ENCODE results near the gene PLEKHA6. TPM values are rescaled to one million over a fixed set of nuclear protein-coding genes. Genes with fewer than 3 reads are reported as not detected.

PLEKHA6 gene
- polyA plus RNA-seq, 3 donors, result 0.08 TPM; not detected in 1

DNA sequence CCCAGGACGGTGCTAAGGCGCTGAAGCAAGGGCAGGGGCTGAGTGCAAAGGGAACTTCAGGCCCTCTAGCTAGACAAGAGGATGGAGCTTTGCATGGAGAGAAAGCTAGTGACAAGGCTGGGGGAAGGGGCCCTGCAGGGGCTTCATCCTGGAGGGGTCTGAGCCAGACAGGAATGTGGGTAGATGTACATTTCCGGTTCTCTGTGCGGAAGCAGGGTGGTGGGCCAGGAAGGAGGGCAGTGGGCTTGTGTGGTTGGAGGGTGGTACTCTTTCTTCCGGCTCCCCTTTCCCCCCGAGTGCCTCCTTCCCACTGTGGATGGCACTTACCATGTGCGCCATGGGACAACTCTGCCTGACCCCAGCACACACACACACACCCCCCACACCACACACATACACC, 165.0 kb downstream of the PLEKHA6 start:
- WGBS (ENCODE audit: insufficient coverage), result 14% methylated on average over 2 of the region's 7 CpGs
- no peak overlapping the region for H3K4me3 ChIP-seq (replicated peaks in 1 of 3; ENCODE audit: low read depth in 2 of 3, low read length in 3 of 3)
- H3K27ac ChIP-seq (ENCODE audit: low read depth in 1 of 2, low read length in 2 of 2), result no peak overlapping the region
- peaks cover 30 to 32% (median 31%) of the 10 kb centered on the region in 3 donors for H3K27me3 Mint-ChIP-seq (ENCODE audit: low read depth in 3 of 3)
- no peaks in the 10 kb centered on the region for H4K20me1 ChIP-seq (ENCODE audit: insufficient read depth, low read length)
- H2AFZ ChIP-seq (ENCODE audit: insufficient read depth, low read depth, low read length, poor library complexity, severe bottlenecking), result no peak overlapping the region
- H3K79me2 ChIP-seq (ENCODE audit: insufficient read depth, low read length), result no peaks in the 10 kb centered on the region
- H3K27me3 ChIP-seq (ENCODE audit: control insufficient read depth in 2 of 2, insufficient read depth in 2 of 2, low read length in 2 of 2), result peaks cover 0 to 19% of the 10 kb centered on the region in 2 donors
- peaks cover 10% of the 10 kb centered on the region for H3K4me1 Mint-ChIP-seq
- intact Hi-C loops (cut with micrococcal nuclease), result no loop called here
- H3K4me1 ChIP-seq (ENCODE audit: control insufficient read depth in 1 of 2, insufficient read depth in 2 of 2, low read length in 2 of 2), result peaks cover 10% of the 10 kb centered on the region in 2 donors
- no peaks in the 10 kb centered on the region for H3K36me3 Mint-ChIP-seq
- DNase-seq, result no peak
- H3K4me3 Mint-ChIP-seq, result no peak overlapping the region
- H3K9me3 ChIP-seq (replicated peaks in 1 of 2; ENCODE audit: control insufficient read depth in 1 of 2, insufficient read depth in 1 of 2, low read length in 2 of 2), result no peaks in the 10 kb centered on the region
- H3K4me2 ChIP-seq (replicated peaks; ENCODE audit: extremely low read depth, low read length, poor library complexity, severe bottlenecking), result no peak overlapping the region
- TF ChIP-seq, protein P1, sequence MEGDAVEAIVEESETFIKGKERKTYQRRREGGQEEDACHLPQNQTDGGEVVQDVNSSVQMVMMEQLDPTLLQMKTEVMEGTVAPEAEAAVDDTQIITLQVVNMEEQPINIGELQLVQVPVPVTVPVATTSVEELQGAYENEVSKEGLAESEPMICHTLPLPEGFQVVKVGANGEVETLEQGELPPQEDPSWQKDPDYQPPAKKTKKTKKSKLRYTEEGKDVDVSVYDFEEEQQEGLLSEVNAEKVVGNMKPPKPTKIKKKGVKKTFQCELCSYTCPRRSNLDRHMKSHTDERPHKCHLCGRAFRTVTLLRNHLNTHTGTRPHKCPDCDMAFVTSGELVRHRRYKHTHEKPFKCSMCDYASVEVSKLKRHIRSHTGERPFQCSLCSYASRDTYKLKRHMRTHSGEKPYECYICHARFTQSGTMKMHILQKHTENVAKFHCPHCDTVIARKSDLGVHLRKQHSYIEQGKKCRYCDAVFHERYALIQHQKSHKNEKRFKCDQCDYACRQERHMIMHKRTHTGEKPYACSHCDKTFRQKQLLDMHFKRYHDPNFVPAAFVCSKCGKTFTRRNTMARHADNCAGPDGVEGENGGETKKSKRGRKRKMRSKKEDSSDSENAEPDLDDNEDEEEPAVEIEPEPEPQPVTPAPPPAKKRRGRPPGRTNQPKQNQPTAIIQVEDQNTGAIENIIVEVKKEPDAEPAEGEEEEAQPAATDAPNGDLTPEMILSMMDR (IDR thresholded peaks at IDR 0.05), result no peak
- H3K9me3 Mint-ChIP-seq, result peaks cover 0 to 2% (median 0%) of the 10 kb centered on the region in 7 donors
- H3K36me3 ChIP-seq (replicated peaks in 1 of 2; ENCODE audit: control insufficient read depth in 1 of 2, insufficient read depth in 2 of 2, low read length in 2 of 2), result no peaks in the 10 kb centered on the region
- no peak overlapping the region for H3K9ac ChIP-seq (ENCODE audit: insufficient read depth, low read length, poor library complexity, severe bottlenecking)
- no peak overlapping the region for H3K27ac Mint-ChIP-seq

DNA sequence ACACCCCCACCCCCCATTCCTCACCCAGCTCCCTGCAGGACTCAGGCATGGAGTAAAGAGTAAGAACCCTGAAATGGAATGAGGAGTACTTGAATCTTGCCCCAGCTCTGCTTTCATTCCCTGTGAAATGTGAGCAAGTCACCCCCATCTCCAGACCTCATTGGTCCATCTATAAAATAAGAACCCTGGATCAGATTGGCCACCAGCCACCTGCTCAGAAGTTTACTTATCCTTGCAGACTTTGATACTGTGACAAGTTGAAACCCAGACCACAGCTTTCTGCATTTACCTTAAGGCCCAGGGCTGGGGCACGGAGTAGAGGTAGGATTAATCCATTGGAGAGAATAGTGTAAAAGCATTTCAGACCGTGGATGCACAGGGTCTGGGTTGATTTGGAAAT, 165.6 kb downstream of the PLEKHA6 start:
- H3K27ac Mint-ChIP-seq, result peak overlapping the region in 1 of 7 donors; percentile 6

More for the DNA sequence above, 165.6 kb downstream of the PLEKHA6 start:
- no peak for DNase-seq
- Histone ChIP-seq H3K36me3 (replicated peaks in 1 of 2; ENCODE audit: control insufficient read depth in 1 of 2, insufficient read depth in 2 of 2, low read length in 2 of 2) (no peaks in the 10 kb centered on the region), H3K9me3 (replicated peaks in 1 of 2; ENCODE audit: control insufficient read depth in 1 of 2, insufficient read depth in 1 of 2, low read length in 2 of 2) (no peaks in the 10 kb centered on the region), H4K20me1 (ENCODE audit: insufficient read depth, low read length) (no peaks in the 10 kb centered on the region), H3K27me3 (ENCODE audit: control insufficient read depth in 2 of 2, insufficient read depth in 2 of 2, low read length in 2 of 2) (peaks cover under 1 to 26% of the 10 kb centered on the region in 2 donors), H2AFZ (ENCODE audit: insufficient read depth, low read depth, low read length, poor library complexity, severe bottlenecking) (no peak overlapping the region), H3K79me2 (ENCODE audit: insufficient read depth, low read length) (no peaks in the 10 kb centered on the region), H3K4me3 (replicated peaks in 1 of 3; ENCODE audit: low read depth in 2 of 3, low read length in 3 of 3) (no peak overlapping the region), H3K4me1 (ENCODE audit: control insufficient read depth in 1 of 2, insufficient read depth in 2 of 2, low read length in 2 of 2) (peaks cover 12% of the 10 kb centered on the region in 2 donors), H3K4me2 (replicated peaks; ENCODE audit: extremely low read depth, low read length, poor library complexity, severe bottlenecking) (no peak overlapping the region), H3K9ac (ENCODE audit: insufficient read depth, low read length, poor library complexity, severe bottlenecking) (no peak overlapping the region), H3K27ac (ENCODE audit: low read depth in 1 of 2, low read length in 2 of 2) (no peak overlapping the region)
- 81% methylated on average over 2 of the region's 2 CpGs for WGBS (ENCODE audit: insufficient coverage)
- TF ChIP-seq, protein P1 (IDR thresholded peaks at IDR 0.05), result no peak
- H3K4me1 Mint-ChIP-seq, result peaks cover 15% of the 10 kb centered on the region
- H3K9me3 Mint-ChIP-seq, result peaks cover 0 to 2% (median 0%) of the 10 kb centered on the region in 7 donors
- intact Hi-C loops (cut with micrococcal nuclease), result no loop called here
- no peak overlapping the region for H3K4me3 Mint-ChIP-seq
- H3K36me3 Mint-ChIP-seq, result no peaks in the 10 kb centered on the region
- peaks cover 33 to 37% (median 37%) of the 10 kb centered on the region in 3 donors for H3K27me3 Mint-ChIP-seq (ENCODE audit: low read depth in 3 of 3)

Measured in CD14-positive monocyte (primary cell).